Measurements from ENCODE around the gene EGLN1. TPM values are rescaled to one million over a fixed set of nuclear protein-coding genes. Genes with fewer than 3 reads are reported as not detected.
"Not testable (repeated sequence)": the region's sequence is repeated elsewhere in the genome, so short reads cannot be mapped to it uniquely, and the experiment has no call there.

The EGLN1 gene
- total RNA-seq, 1 donor from 2014 or later: 29.7 TPM

DNA sequence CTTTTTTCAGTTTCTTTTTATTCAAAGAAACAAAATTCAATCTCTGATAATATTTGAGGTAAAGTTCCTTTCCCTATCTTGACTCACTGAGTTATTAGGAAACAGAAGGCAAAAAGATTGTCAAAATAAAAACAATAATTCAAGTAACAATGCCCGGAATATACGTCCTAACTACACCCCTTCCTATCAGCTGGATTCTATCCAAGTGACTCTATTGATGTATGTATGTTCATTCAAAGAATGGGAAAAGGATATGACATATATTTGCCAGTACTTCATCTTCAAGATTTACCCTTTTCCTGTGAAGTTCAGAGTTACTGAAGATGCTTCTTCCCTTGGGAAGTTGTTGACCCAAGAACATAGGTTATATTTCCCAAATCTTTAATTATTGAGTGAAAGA lies 70.3 kb downstream of the EGLN1 start:
- Histone ChIP-seq H3K27ac (no peak overlapping the region), H3K4me1 (no peaks in the 10 kb centered on the region), H3K9me3 (no peaks in the 10 kb centered on the region), H3K36me3 (peaks cover 67% of the 10 kb centered on the region), H3K4me3 (no peak overlapping the region), H3K27me3 (ENCODE audit: low read depth) (no peaks in the 10 kb centered on the region)
- TF ChIP-seq, protein P1, sequence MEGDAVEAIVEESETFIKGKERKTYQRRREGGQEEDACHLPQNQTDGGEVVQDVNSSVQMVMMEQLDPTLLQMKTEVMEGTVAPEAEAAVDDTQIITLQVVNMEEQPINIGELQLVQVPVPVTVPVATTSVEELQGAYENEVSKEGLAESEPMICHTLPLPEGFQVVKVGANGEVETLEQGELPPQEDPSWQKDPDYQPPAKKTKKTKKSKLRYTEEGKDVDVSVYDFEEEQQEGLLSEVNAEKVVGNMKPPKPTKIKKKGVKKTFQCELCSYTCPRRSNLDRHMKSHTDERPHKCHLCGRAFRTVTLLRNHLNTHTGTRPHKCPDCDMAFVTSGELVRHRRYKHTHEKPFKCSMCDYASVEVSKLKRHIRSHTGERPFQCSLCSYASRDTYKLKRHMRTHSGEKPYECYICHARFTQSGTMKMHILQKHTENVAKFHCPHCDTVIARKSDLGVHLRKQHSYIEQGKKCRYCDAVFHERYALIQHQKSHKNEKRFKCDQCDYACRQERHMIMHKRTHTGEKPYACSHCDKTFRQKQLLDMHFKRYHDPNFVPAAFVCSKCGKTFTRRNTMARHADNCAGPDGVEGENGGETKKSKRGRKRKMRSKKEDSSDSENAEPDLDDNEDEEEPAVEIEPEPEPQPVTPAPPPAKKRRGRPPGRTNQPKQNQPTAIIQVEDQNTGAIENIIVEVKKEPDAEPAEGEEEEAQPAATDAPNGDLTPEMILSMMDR (IDR thresholded peaks at IDR 0.05): no peak
- DNase-seq: no peak
- intact Hi-C loops (cut with DNase I): loop anchor here (10.0 kb wide), 1 partner anchor 253 kb away; no protein-coding TSS in a partner anchor
- ATAC-seq: no peak

DNA sequence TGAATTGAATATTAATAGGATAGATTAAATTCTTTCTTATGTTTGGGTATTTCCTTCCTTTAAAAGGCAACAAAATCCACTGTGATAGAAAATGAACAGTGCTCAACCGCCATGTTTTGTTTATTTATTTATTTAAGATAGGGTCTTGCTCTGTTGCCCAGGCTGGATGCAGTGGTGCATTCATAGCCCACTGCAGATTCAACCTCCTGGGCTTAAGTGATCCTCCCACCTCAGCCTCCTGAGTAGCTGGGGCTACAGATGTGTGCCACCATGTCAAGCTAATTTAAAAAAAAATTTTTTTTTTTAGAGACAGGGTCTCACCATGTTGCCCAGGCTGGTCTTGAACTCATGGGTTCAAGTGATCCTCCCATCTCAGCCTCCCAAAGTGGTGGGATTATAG lies 73.2 kb downstream of the EGLN1 start:
- H3K36me3 ChIP-seq: peaks cover 70% of the 10 kb centered on the region
- H3K4me1 ChIP-seq; DNase-seq; H3K27me3 ChIP-seq (ENCODE audit: low read depth); H3K4me3 ChIP-seq; intact Hi-C loops (cut with DNase I); H3K9me3 ChIP-seq; H3K27ac ChIP-seq; ATAC-seq: not testable (repeated sequence)

DNA sequence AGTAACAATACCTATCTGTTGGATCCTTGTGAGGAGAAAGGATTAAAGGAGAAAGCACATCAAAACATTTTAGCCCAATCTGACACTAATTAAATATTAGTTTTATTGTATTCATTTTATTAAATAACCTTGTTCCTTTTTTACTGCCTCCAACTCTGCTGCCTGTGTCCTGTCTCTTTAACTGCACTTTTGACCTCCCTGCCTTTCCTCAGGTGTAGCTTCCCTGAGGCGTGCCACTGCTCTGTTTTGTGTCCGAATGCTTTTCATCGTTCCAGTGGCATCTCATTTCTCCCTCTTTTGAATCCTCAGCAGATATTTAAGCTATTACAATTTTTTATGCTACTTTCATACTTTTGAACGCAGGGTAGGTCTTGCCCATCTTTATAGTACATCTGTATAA lies 73.6 kb downstream of the EGLN1 start:
- H3K36me3 ChIP-seq: peaks cover 74% of the 10 kb centered on the region
- TF ChIP-seq, protein P1 (IDR thresholded peaks at IDR 0.05): no peak

GRCh38 chr1:231347961-231348360 lies 74.1 kb downstream of the EGLN1 start:
- H3K27ac ChIP-seq: no peak overlapping the region
- TF ChIP-seq, protein P1 (IDR thresholded peaks at IDR 0.05): no peak
- peaks cover 77% of the 10 kb centered on the region for H3K36me3 ChIP-seq
- intact Hi-C loops (cut with DNase I): no loop called here
- ATAC-seq (no peak), DNase-seq (no peak)
- no peaks in the 10 kb centered on the region for H3K27me3 ChIP-seq (ENCODE audit: low read depth)
- no peaks in the 10 kb centered on the region for H3K9me3 ChIP-seq
- no peaks in the 10 kb centered on the region for H3K4me1 ChIP-seq
- no peak overlapping the region for H3K4me3 ChIP-seq

More for the DNA sequence above, 73.6 kb downstream of the EGLN1 start:
- Histone ChIP-seq H3K27me3 (ENCODE audit: low read depth) (no peaks in the 10 kb centered on the region), H3K4me3 (no peak overlapping the region), H3K4me1 (no peaks in the 10 kb centered on the region), H3K9me3 (no peaks in the 10 kb centered on the region), H3K27ac (no peak overlapping the region)
- ATAC-seq (no peak), DNase-seq (no peak)
- intact Hi-C loops (cut with DNase I): no loop called here

- peaks cover 29% of the 10 kb centered on the region for H3K4me1 ChIP-seq
- intact Hi-C loops (cut with DNase I): no loop called here
- no peaks in the 10 kb centered on the region for H3K9me3 ChIP-seq
- ATAC-seq (no peak), DNase-seq (no peak)
- peaks cover 32% of the 10 kb centered on the region for H3K36me3 ChIP-seq
- H3K27me3 ChIP-seq (ENCODE audit: low read depth): no peaks in the 10 kb centered on the region
- no peak overlapping the region for H3K4me3 ChIP-seq
- TF ChIP-seq, protein P1 (IDR thresholded peaks at IDR 0.05): no peak
- H3K27ac ChIP-seq: no peak overlapping the region
These were observed 81.6 kb downstream of the EGLN1 start for GRCh38 chr1:231340328-231341013.

DNA sequence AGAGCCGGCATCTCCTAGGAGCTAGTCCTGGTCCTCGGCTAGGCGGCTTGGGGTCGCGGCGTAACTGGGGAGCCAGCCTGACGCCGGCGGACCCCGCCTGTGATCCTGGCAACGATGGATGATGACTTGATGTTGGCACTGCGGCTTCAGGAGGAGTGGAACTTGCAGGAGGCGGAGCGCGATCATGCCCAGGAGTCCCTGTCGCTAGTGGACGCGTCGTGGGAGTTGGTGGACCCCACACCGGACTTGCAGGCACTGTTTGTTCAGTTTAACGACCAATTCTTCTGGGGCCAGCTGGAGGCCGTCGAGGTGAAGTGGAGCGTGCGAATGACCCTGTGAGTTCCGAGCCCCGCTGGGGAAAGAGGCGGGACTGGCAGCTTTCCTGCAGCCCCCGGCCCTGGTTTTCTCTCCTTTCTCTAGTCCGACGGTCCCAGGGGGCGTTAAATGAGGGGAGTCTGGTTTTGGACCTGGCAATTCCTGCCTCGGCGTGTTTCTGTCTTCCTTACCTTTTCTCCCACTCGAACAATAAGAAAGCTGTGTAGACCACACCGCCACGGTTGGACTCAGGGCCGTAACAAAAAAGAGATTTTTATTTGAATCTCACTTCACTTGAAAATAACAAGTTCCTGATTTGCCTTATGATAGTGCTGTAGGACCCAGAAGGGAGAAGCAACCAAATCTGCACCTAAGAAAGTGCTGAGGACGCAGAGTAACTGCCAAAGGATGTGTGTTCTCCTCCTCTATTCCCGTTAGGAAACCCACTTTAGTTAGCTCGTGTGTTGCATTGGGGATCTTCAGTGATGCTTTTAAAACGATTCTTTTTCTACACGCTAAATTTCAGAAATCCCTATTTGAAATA lies 83.6 kb downstream of the EGLN1 start, which contains the start of gene SPRTN:
Gene SPRTN, plus strand, starts transcription at position 24 of the 859 bp plus-strand sequence. Its CDS starts 91 bp downstream, at position 115.
- Histone ChIP-seq H3K9me3 (no peaks in the 10 kb centered on the region), H3K4me3 (peak within 1 kb of the TSS; percentile 90), H3K27me3 (ENCODE audit: low read depth) (no peaks in the 10 kb centered on the region), H3K36me3 (peaks cover 29% of the 10 kb centered on the region), H3K27ac (peak within 1 kb of the TSS; percentile 96), H3K4me1 (peaks cover 49% of the 10 kb centered on the region)
- TF ChIP-seq, protein P1 (IDR thresholded peaks at IDR 0.05): no peak
- intact Hi-C loops (cut with DNase I): no loop called here
- ATAC-seq (peak; percentile 27 to 87), DNase-seq (no peak)
